Omental fat pad (tissue), 4 donors: ENCODE measurements around the gene TNNT1. TPM values are rescaled to one million over a fixed set of nuclear protein-coding genes. Genes with fewer than 3 reads are reported as not detected.

Source experiments
- ATAC-seq: fragments of 150-250 bp; one replicate; pipeline ENCODE4 v1.9.1; 2016; ENCODE audit warnings: mild to moderate bottlenecking, moderate library complexity; ENCODE audit not compliant: low FRiP score
- DNase-seq: peaks from one replicate; pipeline ENCODE4 v3.0.0-alpha.2; 2019; ENCODE audit warnings: low spot score
- total RNA-seq, 4 donors: library from RNA; depleted of rRNA; stranded (reverse); fragments of >200 nt; gene quantifications; one replicate each; pipeline ENCODE4 v1.1.0, GENCODE V29; 2016
- TF ChIP-seq, protein P1 (sequence below), 3 donors: fragments of 450-650 bp; IDR thresholded peaks; one replicate each; pipeline ENCODE4 v1.5.1; 2016 to 2017; ENCODE audit warnings: antibody characterized with exemption in 3 of 3, mild to moderate bottlenecking in 3 of 3, moderate library complexity in 2 of 3

TNNT1 gene
- total RNA-seq, 4 donors from 2014 or later, result 1.9 to 7.2 (median 4.3) TPM; not detected in 1

DNA sequence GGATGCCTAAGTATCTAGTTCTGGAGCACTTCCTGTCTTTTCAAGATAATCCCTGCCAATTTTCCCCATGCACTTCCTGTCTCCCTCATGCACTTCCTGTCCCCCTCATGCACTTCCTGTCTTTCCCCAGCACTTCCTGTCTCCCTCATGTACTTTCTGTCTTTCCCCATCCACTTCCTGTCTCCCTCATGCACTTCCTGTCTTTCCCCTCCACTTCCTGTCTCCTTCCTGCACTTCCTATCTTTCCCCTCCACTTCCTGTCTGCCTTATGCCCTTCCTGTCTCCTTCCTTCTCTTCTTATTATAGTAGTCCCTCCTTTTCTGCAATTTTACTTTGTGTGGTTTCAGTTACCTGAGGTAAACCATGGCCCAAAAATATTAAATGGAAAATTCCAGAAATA lies 3.0 kb upstream of the TNNT1 start:
- ATAC-seq (no peak), DNase-seq (no peak)
- TF ChIP-seq, protein P1, sequence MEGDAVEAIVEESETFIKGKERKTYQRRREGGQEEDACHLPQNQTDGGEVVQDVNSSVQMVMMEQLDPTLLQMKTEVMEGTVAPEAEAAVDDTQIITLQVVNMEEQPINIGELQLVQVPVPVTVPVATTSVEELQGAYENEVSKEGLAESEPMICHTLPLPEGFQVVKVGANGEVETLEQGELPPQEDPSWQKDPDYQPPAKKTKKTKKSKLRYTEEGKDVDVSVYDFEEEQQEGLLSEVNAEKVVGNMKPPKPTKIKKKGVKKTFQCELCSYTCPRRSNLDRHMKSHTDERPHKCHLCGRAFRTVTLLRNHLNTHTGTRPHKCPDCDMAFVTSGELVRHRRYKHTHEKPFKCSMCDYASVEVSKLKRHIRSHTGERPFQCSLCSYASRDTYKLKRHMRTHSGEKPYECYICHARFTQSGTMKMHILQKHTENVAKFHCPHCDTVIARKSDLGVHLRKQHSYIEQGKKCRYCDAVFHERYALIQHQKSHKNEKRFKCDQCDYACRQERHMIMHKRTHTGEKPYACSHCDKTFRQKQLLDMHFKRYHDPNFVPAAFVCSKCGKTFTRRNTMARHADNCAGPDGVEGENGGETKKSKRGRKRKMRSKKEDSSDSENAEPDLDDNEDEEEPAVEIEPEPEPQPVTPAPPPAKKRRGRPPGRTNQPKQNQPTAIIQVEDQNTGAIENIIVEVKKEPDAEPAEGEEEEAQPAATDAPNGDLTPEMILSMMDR (IDR thresholded peaks at IDR 0.05), result no peak

DNA sequence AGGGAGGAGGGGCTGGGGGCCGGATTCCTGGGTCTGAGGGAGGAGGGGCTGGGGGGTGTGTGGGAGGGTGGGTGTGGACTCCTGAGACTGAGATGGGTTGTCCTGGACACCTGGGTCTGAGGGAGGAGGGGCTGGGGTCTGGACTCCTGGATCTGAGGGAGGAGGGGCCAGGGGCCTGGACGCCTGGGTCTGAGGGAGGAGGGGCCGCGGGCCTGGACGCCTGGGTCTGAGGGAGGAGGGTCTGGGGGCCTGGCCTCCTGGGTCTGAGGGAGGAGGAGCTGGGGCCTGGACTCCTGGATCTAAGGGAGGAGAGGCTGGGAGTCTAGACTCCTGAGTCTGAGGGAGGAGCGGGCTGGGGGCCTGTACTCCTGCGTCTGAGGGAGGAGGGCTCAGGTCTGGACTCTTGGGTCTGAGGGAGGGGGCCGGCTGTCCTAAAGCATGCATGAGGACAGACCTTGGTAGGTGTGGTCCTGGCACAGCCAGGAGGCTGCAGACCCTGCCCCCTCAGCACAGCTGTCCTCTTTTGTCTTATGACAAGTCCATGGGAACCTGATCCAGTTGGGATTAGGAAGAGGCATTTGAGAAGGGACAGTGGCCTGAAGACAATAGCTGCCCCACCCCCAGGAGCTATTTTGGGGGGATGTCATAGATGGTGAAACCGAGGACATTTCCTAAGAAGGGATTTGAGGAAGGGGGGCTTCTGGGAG lies 1.3 kb downstream of the TNNT1 start:
- ATAC-seq, result no peak
- TF ChIP-seq, protein P1 (IDR thresholded peaks at IDR 0.05), result no peak
- no peak for DNase-seq

DNA sequence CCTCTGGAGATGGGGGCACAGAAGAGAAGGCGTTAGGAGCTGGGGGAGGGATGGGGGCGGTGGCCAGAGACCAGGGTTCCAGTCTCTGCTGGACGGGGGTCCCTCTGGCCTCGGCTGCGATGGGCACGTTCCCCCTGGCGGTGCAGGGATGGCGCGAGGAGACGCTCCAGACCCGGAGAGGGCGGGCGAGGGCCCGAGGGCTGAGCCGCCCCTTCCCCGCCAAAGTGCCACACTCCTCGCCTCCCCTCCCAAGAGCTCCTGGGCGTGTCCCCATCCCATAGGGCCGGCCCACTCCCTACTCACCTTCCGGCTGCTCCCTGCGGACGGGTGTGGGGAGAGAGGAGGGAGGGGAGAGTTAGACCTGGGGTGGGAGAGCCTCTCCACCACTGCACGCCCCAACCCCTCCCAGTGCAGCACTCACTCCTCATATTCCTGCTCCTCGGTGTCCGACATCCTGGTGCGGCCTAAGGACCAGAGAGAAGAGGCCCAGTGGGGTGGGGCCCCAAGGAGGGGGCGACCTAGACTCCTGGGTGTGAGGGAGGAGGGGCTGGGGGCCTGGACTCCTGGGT lies 2.2 kb downstream of the TNNT1 start:
- TF ChIP-seq, protein P1 (IDR thresholded peaks at IDR 0.05), result no peak
- DNase-seq, result no peak
- no peak for ATAC-seq

DNA sequence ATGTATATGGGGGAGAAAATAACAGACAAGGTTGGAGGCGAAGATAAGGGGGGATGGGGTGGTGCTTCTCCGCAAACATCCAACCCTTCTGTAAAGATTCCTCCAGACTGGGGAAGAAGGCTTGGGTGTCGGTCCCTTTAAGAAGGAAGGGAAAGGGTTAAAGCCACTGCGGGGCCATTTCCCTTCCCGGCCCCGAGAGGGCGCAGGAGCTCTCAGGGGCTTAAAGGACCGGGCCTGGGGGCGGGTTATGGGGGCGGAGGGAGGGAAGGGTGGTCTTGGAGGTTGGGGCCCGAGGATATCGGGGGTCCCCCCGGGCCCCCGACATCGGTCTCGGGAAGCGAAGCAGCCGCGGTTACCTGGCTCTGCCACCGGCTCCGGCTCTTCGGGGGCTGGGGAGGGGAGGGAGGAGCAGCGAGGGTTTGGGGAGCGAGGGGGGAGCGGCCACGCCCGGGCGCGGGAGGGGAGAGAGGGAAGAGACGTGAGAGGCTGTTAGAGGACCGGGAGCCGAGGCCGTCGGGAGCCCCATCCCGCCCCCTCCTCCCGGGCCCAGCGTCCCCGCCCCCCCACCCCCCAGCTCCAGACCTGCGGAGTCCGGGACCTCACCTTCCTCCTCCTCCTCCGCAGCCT lies 2.8 kb downstream of the TNNT1 start:
- TF ChIP-seq, protein P1 (IDR thresholded peaks at IDR 0.05), result no peak
- DNase-seq (no peak), ATAC-seq (no peak)

DNA sequence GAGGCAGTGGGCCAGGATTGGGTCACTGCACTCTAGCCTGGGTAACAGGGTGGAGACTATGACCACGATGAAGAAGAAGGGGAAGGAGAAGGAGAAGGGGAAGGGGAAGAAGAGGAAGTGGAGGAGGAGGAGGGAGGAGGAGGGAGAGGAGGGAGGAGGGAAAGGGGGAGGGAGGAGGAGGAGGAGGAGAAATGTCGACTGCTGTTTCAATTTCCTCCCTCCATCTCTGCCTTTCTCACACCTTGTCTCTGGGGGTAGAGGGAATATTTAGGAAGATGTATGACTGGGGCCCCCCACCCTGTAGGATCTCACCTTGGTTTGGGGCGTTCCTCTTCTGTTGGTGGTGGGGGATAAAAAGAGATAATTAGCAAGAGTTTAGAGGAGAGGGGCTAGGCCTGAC lies 3.8 kb downstream of the TNNT1 start:
- DNase-seq (no peak), ATAC-seq (no peak)
- TF ChIP-seq, protein P1 (IDR thresholded peaks at IDR 0.05), result no peak

DNA sequence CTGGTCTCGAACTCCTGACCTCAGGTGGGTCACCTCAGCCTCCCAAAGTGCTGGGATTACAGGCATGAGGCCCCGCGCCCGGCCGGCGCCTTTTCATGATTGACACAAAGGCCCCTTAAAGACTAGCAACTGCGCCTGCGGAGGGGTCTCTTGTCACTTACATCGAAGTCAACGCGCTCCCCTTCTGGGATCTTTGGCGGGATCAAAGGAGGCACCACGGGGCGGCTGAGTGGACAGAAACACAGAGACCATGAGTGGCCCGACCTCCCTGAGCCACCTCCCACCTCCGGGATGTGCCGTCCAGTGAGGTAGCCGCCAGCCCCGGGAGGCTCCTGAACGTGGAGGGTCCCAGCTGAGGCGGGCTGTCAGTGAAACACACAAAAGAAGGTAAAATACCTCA lies 7.3 kb downstream of the TNNT1 start:
- DNase-seq (no peak), ATAC-seq (no peak)
- TF ChIP-seq, protein P1 (IDR thresholded peaks at IDR 0.05), result no peak
